Hepatocyte (in vitro differentiated cells): ENCODE results near the gene LCAT.

Experiments used
- EZH2 ChIP-seq: fragments of 200-600 bp; sonication (generic); IDR thresholded peaks from 2 replicates; pipeline ENCODE4 v1.6.1; 2016; ENCODE audit warnings: antibody characterized with exemption, mild to moderate bottlenecking, borderline replicate concordance
- EZH2phosphoT487 ChIP-seq: fragments of 200-600 bp; sonication (generic); IDR thresholded peaks from one replicate; pipeline ENCODE4 v1.6.1; 2018; ENCODE audit warnings: antibody characterized with exemption, mild to moderate bottlenecking, low read depth, moderate library complexity; ENCODE audit not compliant: unreplicated experiment, severe bottlenecking
- TF ChIP-seq, protein P1 (sequence below): fragments of 200-600 bp; sonication (generic); IDR thresholded peaks from 2 replicates; pipeline ENCODE4 v1.5.1; 2016; ENCODE audit warnings: antibody characterized with exemption, mild to moderate bottlenecking; ENCODE audit not compliant: poor library complexity

DNA sequence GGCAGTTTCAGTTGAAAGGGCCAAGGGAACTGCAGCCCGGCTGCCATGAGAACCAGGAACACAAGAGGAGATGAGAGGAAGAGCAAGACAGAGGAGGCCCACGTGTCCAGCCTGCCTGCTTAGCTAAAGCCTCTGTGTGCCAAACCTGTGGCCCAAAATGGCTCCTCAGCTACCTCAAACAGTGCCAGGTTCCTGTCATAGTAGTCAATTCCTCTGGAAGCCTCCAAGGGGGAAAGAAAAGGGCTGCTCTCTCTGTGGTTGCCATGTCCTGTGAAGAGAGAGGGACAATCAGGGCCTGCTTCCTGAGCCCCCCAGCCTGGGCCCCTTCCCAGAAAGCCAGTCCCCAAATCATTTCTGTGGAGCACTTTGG, 19.4 kb upstream of the LCAT start:
- TF ChIP-seq, protein P1, sequence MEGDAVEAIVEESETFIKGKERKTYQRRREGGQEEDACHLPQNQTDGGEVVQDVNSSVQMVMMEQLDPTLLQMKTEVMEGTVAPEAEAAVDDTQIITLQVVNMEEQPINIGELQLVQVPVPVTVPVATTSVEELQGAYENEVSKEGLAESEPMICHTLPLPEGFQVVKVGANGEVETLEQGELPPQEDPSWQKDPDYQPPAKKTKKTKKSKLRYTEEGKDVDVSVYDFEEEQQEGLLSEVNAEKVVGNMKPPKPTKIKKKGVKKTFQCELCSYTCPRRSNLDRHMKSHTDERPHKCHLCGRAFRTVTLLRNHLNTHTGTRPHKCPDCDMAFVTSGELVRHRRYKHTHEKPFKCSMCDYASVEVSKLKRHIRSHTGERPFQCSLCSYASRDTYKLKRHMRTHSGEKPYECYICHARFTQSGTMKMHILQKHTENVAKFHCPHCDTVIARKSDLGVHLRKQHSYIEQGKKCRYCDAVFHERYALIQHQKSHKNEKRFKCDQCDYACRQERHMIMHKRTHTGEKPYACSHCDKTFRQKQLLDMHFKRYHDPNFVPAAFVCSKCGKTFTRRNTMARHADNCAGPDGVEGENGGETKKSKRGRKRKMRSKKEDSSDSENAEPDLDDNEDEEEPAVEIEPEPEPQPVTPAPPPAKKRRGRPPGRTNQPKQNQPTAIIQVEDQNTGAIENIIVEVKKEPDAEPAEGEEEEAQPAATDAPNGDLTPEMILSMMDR: no peak
- TF ChIP-seq EZH2 (no peak), EZH2phosphoT487 (no peak)
